H1 (cell line): ENCODE measurements around the gene CPNE4. TPM values are rescaled to one million over a fixed set of nuclear protein-coding genes. Genes with fewer than 3 reads are reported as not detected.
A peak's percentile ranks its signal among the peaks of the same experiment; 100 is the strongest.

Experiments
- ASH2L ChIP-seq: fragments of 200-600, 300-600 bp; sonication (generic); IDR thresholded peaks from one replicate; pipeline ENCODE4 v1.7.1; 2017; ENCODE audit warnings: low read length
- BCL11A ChIP-seq, 2 experiments: IDR thresholded peaks; one replicate each; pipeline ENCODE4 v1.6.1; 2011; ENCODE audit warnings: low read depth in 2 of 2, low read length in 2 of 2, mild to moderate bottlenecking in 2 of 2
- CTCF ChIP-seq, 3 experiments: IDR thresholded peaks; 1 replicate in 2 of 3; 2 replicates in 1 of 3; pipeline versions ENCODE4 v1.5.1 to v1.6.1; 2011; ENCODE audit warnings: low read length in 3 of 3, mild to moderate bottlenecking in 3 of 3, inconsistent platforms in 2 of 3, low read depth in 1 of 3, moderate library complexity in 1 of 3; ENCODE audit not compliant: insufficient read depth in 1 of 3; ENCODE audit errors: control extremely low read depth in 1 of 3
- GABPA ChIP-seq: IDR thresholded peaks from 2 replicates; pipeline ENCODE4 v1.6.1; 2011; ENCODE audit warnings: mild to moderate bottlenecking, low read length, moderate library complexity, borderline replicate concordance; ENCODE audit not compliant: insufficient read depth
- GTF2F1 ChIP-seq: IDR thresholded peaks from 2 replicates; pipeline ENCODE4 v1.6.1; 2012; ENCODE audit warnings: low read depth, low read length, improper control_type of control experiment, borderline replicate concordance
- JUN ChIP-seq: IDR thresholded peaks from 2 replicates; pipeline ENCODE4 v1.6.1; 2011; ENCODE audit warnings: low read depth, mild to moderate bottlenecking, improper control_type of control experiment, low read length
- KDM1A ChIP-seq: fragments of 200-600, 300-600 bp; sonication (generic); IDR thresholded peaks from 2 replicates; pipeline ENCODE4 v1.7.1; 2016; ENCODE audit warnings: mild to moderate bottlenecking, low read length, borderline replicate concordance
- KDM4A ChIP-seq: IDR thresholded peaks from one replicate; pipeline ENCODE4 v1.7.1; 2012; ENCODE audit warnings: low read depth, mild to moderate bottlenecking, moderate library complexity, low read length, inconsistent platforms; ENCODE audit not compliant: severe bottlenecking
- MAFK ChIP-seq: IDR thresholded peaks from 2 replicates; pipeline ENCODE4 v1.6.1; 2012; ENCODE audit warnings: low read depth, mild to moderate bottlenecking, improper control_type of control experiment, low read length
- PHF8 ChIP-seq: fragments of 200-600 bp; sonication (generic); conservative IDR thresholded peaks from 2 replicates; pipeline ENCODE4 v1.7.1; 2012; ENCODE audit warnings: low read depth, mild to moderate bottlenecking, inconsistent platforms, low read length, moderate library complexity
- POLR2A ChIP-seq, 2 experiments: IDR thresholded peaks; 1 replicate in 1 of 2; 2 replicates in 1 of 2; pipeline ENCODE4 v1.6.1; 2011; ENCODE audit warnings: low read depth in 2 of 2, low read length in 2 of 2, mild to moderate bottlenecking in 2 of 2; ENCODE audit errors: control extremely low read depth in 1 of 2
- POU5F1 ChIP-seq: IDR thresholded peaks from 2 replicates; pipeline ENCODE4 v1.6.1; 2011; ENCODE audit warnings: low read depth, mild to moderate bottlenecking, low read length, moderate library complexity
- RAD21 ChIP-seq, 2 experiments: IDR thresholded peaks in 1 of 2; conservative IDR thresholded peaks in 1 of 2; 2 replicates each; pipeline ENCODE4 v1.6.1; 2011; ENCODE audit warnings: low read depth in 2 of 2, low read length in 2 of 2, improper control_type of control experiment in 1 of 2, inconsistent platforms in 1 of 2, mild to moderate bottlenecking in 1 of 2, moderate library complexity in 1 of 2
- RBBP5 ChIP-seq: IDR thresholded peaks from 2 replicates; pipeline ENCODE4 v1.7.1; 2012; ENCODE audit warnings: low read depth, mild to moderate bottlenecking, inconsistent platforms, low read length, moderate library complexity, borderline replicate concordance
- SIRT6 ChIP-seq: IDR thresholded peaks from one replicate; pipeline ENCODE4 v1.7.1; 2012; ENCODE audit warnings: low read length, inconsistent platforms
- SP1 ChIP-seq: IDR thresholded peaks from 2 replicates; pipeline ENCODE4 v1.6.1; 2011; ENCODE audit warnings: low read depth, low read length
- TAF7 ChIP-seq: optimal IDR thresholded peaks from 2 replicates; pipeline ENCODE3; 2011; ENCODE audit warnings: low read depth, mild to moderate bottlenecking, inconsistent platforms, low read length, moderate library complexity, borderline replicate concordance
- TCF12 ChIP-seq: IDR thresholded peaks from 2 replicates; pipeline ENCODE4 v1.6.1; 2011; ENCODE audit warnings: low read depth, mild to moderate bottlenecking, low read length
- YY1 ChIP-seq: IDR thresholded peaks from 2 replicates; pipeline ENCODE4 v1.6.1; 2011; ENCODE audit warnings: low read depth, mild to moderate bottlenecking, low read length
- polyA plus RNA-seq, 7 experiments: library from polyadenylated mRNA; depleted of rRNA in 3 of 7; stranded (reverse) in 5 of 7; unstranded in 2 of 7; fragments of >200 nt in 5 of 7; fragments of 200-250 nt in 2 of 7; gene quantifications; 1 replicate in 5 of 7; 2 replicates in 1 of 7; 4 replicates in 1 of 7; pipeline versions ENCODE4 v1.2.1 to v1.2.3, GENCODE V29; 2011 to 2013; ENCODE audit warnings: missing spikeins in 2 of 7, mixed read lengths in 2 of 7
- total RNA-seq: library from RNA; stranded (reverse); fragmentation: NEBNext Ultra II Directional; extraction: Animal tissue kit (Norgen Biotek cat#: 25700); gene quantifications from 2 replicates; pipeline ENCODE4 v1.2.1, GENCODE V29; 2021
- TF ChIP-seq, protein P1 (sequence below): IDR thresholded peaks from 2 replicates; pipeline ENCODE4 v1.6.1; 2011; ENCODE audit warnings: low read depth, mild to moderate bottlenecking, low read length; ENCODE audit not compliant: insufficient read depth

Gene CPNE4
- total and polyA plus RNA-seq, 2 of the 8 experiments (the other 6 are each of a cell fraction or from before 2014, with no cell fraction given), result 0.82 to 3.8 TPM

DNA sequence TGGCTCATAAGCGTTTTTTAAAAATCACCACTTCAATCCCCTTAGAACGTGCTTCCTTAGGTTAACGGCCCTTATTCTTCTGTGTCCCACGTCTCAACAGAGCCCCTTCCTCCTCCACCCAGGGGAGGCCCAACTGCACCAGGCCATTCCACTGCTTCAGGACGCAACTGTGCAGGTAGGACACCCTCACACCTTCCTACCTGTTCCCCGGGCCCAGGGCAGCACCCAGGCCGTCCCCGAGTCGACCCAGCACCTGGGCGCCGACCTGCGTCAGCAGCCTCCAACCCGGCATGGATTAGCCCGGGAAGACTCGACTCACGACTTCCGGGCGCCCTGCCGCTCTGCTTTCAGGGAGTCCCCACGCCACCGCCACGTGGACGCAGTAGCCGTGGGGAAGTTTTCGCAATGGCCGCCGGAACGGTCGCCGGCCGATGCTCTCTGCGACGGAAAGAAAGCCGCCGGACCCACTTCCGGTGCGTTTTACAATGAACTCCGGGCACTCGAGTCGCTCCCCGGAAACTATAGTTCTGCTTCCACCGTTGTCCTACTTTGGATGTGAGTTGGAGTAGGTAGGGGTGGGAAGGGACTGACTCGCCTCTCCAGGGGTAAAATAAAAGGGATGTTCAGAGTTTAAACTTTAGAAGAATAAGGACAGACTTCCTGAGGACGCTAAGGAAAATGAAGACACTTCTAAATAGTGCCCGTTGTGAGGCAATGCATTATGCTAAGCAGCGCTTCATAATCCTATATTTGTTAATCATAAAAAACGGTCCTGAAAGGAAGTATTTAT, 532.1 kb downstream of the CPNE4 start, which contains the start of gene MRPL3 (continued):
- TF ChIP-seq MAFK, result no peak
- peak; percentile 51; the same call in 1 of the 2 replicates for TF ChIP-seq TCF12
- no peak for TF ChIP-seq JUN
- peak in 1 of 2 experiments; percentile 12; a peak in 1 of 4 replicates for TF ChIP-seq RAD21 (IDR thresholded peaks at IDR 0.05 in 1 of 2, conservative IDR thresholded peaks at IDR 0.05 in 1 of 2; ENCODE audit: low read depth in 2 of 2, low read length in 2 of 2)
- peak; percentile 98 for TF ChIP-seq YY1
- TF ChIP-seq ASH2L, result peak; percentile 97
- TF ChIP-seq GABPA, result peak; percentile 99
- TF ChIP-seq PHF8, result peak; percentile 95
- peak; percentile 73 for TF ChIP-seq KDM4A
- TF ChIP-seq SP1, result peak; percentile 53; the same call in 1 of the 2 replicates
- no peak for TF ChIP-seq KDM1A
- peak; percentile 81 to 83 for TF ChIP-seq POLR2A (IDR thresholded peaks at IDR 0.05; ENCODE audit: control extremely low read depth in 1 of 2, low read depth in 2 of 2, low read length in 2 of 2)
- no peak for TF ChIP-seq SIRT6
- TF ChIP-seq, protein P1, sequence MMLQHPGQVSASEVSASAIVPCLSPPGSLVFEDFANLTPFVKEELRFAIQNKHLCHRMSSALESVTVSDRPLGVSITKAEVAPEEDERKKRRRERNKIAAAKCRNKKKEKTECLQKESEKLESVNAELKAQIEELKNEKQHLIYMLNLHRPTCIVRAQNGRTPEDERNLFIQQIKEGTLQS, result no peak
- TF ChIP-seq BCL11A (IDR thresholded peaks at IDR 0.05; ENCODE audit: low read depth in 2 of 2, low read length in 2 of 2), result no peak
- no peak for TF ChIP-seq CTCF (IDR thresholded peaks at IDR 0.05; ENCODE audit: control extremely low read depth in 1 of 3, insufficient read depth in 1 of 3, low read depth in 1 of 3, low read length in 3 of 3)
- peak; percentile 62; the same call in 1 of the 2 replicates for TF ChIP-seq GTF2F1
- TF ChIP-seq TAF7, result peak; percentile 94
- peak; percentile 73; the same call in 1 of the 2 replicates for TF ChIP-seq RBBP5
- no peak for TF ChIP-seq POU5F1
